Suprapubic skin (tissue), 4 donors: Measurements from ENCODE around the gene ELN.

Source experiments
- CTCF ChIP-seq, 2 donors: fragments of 200-600 bp in 1 of 2; fragments of 450-650 bp in 1 of 2; sonication (generic) in 1 of 2; IDR thresholded peaks; one replicate each; pipeline ENCODE4 v1.5.1; 2016 to 2019; ENCODE audit warnings: antibody characterized with exemption in 2 of 2, mild to moderate bottlenecking in 1 of 2, moderate library complexity in 1 of 2
- POLR2A ChIP-seq, 2 donors: fragments of 450-650 bp; IDR thresholded peaks; one replicate each; pipeline ENCODE4 v1.6.1; 2017; ENCODE audit warnings: antibody characterized with exemption in 2 of 2, mild to moderate bottlenecking in 2 of 2, moderate library complexity in 2 of 2
- POLR2AphosphoS5 ChIP-seq, 3 donors: sonication (generic); formaldehyde crosslinking; IDR thresholded peaks; one replicate each; pipeline ENCODE4 v1.6.1; 2017; ENCODE audit warnings: antibody characterized with exemption in 3 of 3

GRCh38 chr7:74038194-74038961 lies 10.4 kb downstream of the ELN start:
- no peak for TF ChIP-seq CTCF (IDR thresholded peaks at IDR 0.05)
- TF ChIP-seq POLR2A (IDR thresholded peaks at IDR 0.05) = no peak
- TF ChIP-seq POLR2AphosphoS5 (IDR thresholded peaks at IDR 0.05) = no peak
